ENCODE results near the gene CACNA1C. TPM values are rescaled to one million over a fixed set of nuclear protein-coding genes. Genes with fewer than 3 reads are reported as not detected.

CACNA1C gene
- total and polyA plus RNA-seq, 4 donors = 14.8 to 22.2 (median 18.3) TPM

DNA sequence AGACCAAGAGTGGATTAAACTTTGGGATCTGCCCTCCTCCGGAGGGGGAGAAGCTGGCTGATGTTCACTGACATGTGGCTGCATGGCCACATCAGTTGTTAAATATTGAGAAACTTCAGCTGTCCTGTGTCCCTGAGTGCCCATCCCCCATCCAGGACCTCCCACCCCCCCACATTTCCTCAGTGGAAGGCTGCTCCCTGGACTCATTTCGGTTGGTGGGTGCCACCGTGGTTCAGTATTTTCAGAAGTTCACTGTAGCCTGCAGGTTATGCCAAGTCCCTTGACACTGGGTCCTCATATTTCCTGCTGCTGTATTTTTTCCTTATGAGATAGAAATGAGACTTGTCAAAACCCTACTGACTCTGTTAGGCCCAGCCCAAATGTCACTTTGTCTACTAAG lies 302.4 kb downstream of the CACNA1C start:
- H3K36me3 ChIP-seq (ENCODE audit: control insufficient read depth, insufficient read depth, low read length) = no peaks in the 10 kb centered on the region
- no peak overlapping the region for H3K4me3 ChIP-seq (ENCODE audit: low read depth, low read length)
- H3K27me3 ChIP-seq (ENCODE audit: control insufficient read depth, insufficient read depth, low read length) = no peaks in the 10 kb centered on the region
- no peak for DNase-seq (ENCODE audit: low read depth in 4 of 6, low spot score in 6 of 6)
- no CpG with 5 or more reads among the region's 3 CpGs for WGBS (ENCODE audit: insufficient coverage)
- H3K9me3 ChIP-seq (ENCODE audit: control insufficient read depth, insufficient read depth, low read length) = no peaks in the 10 kb centered on the region
- H3K4me1 ChIP-seq (ENCODE audit: control insufficient read depth, insufficient read depth, low read length) = peaks cover 30% of the 10 kb centered on the region
- no peak overlapping the region for H3K27ac ChIP-seq (ENCODE audit: low read depth, low read length)

DNA sequence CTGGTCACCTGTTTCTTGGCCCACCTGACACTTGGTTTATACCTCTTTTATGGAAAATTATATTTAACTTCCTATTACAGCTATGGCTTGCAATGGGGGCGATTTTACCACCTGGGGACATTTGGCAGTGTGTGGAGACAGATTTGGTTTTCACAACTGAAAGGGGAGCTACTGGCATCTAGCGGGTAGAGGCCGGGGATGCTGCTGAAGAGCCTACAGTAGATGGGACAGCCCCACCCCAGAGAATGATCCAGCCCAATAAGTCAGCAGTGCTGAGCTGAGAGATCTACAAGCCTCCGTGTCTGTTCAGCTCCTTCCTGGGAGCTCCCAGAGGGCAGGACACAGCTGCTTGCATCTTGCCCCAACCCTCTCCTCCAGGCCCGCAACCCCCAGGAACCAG lies 302.8 kb downstream of the CACNA1C start:
- no peak for DNase-seq (ENCODE audit: low read depth in 4 of 6, low spot score in 6 of 6)
- H3K27me3 ChIP-seq (ENCODE audit: control insufficient read depth, insufficient read depth, low read length) = no peaks in the 10 kb centered on the region
- peaks cover 30% of the 10 kb centered on the region for H3K4me1 ChIP-seq (ENCODE audit: control insufficient read depth, insufficient read depth, low read length)
- whole genome bisulfite sequencing (ENCODE audit: insufficient coverage) = 79% methylated on average over 2 of the region's 5 CpGs
- no peak overlapping the region for H3K27ac ChIP-seq (ENCODE audit: low read depth, low read length)
- H3K4me3 ChIP-seq (ENCODE audit: low read depth, low read length) = no peak overlapping the region
- no peaks in the 10 kb centered on the region for H3K36me3 ChIP-seq (ENCODE audit: control insufficient read depth, insufficient read depth, low read length)
- H3K9me3 ChIP-seq (ENCODE audit: control insufficient read depth, insufficient read depth, low read length) = no peaks in the 10 kb centered on the region

DNA sequence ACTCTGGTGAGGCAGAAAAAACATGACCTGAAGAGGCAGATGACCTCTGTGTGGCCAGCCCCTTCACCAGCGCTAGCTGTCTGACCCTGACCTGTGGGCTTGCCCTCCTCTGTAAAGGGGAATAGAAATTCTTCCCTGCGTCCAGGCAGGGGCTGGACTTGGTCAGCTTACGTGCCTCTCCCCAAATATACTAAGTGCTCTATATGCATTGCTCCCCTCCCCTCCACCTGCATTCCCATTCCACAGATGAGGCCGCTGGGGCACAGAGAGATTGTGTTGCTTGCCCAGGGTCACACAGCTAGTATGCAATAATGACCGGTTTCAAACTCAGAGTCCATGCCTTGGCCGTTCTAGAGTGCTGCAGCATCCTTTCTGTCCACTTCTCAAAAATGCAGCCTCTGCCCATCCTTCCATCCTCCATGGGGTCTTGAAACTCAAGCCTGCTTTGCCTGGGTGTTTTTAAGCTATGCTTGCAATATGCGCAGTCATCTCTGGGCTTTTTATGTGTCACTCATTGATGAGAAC lies 303.9 kb downstream of the CACNA1C start:
- peaks cover 3% of the 10 kb centered on the region for H3K36me3 ChIP-seq (ENCODE audit: control insufficient read depth, insufficient read depth, low read length)
- H3K9me3 ChIP-seq (ENCODE audit: control insufficient read depth, insufficient read depth, low read length) = no peaks in the 10 kb centered on the region
- H3K4me3 ChIP-seq (ENCODE audit: low read depth, low read length) = no peak overlapping the region
- H3K4me1 ChIP-seq (ENCODE audit: control insufficient read depth, insufficient read depth, low read length) = peaks cover 30% of the 10 kb centered on the region
- H3K27me3 ChIP-seq (ENCODE audit: control insufficient read depth, insufficient read depth, low read length) = no peaks in the 10 kb centered on the region
- no peak for DNase-seq (ENCODE audit: low read depth in 4 of 6, low spot score in 6 of 6)
- no peak overlapping the region for H3K27ac ChIP-seq (ENCODE audit: low read depth, low read length)
- WGBS (ENCODE audit: insufficient coverage) = 78% methylated on average over 6 of the region's 7 CpGs

GRCh38 chr12:2358986-2359658 lies 306.3 kb downstream of the CACNA1C start:
- H3K4me1 ChIP-seq (ENCODE audit: control insufficient read depth, insufficient read depth, low read length) = peaks cover 17% of the 10 kb centered on the region
- WGBS (ENCODE audit: insufficient coverage) = 37% methylated on average over 4 of the region's 8 CpGs
- H3K27ac ChIP-seq (ENCODE audit: low read depth, low read length) = peak overlapping the region; percentile 40

GRCh38 chr12:2359725-2360629 lies 307.2 kb downstream of the CACNA1C start:
- Histone ChIP-seq H3K27ac (ENCODE audit: low read depth, low read length) (no peak overlapping the region), H3K27me3 (ENCODE audit: control insufficient read depth, insufficient read depth, low read length) (no peaks in the 10 kb centered on the region), H3K9me3 (ENCODE audit: control insufficient read depth, insufficient read depth, low read length) (no peaks in the 10 kb centered on the region), H3K4me3 (ENCODE audit: low read depth, low read length) (no peak overlapping the region), H3K36me3 (ENCODE audit: control insufficient read depth, insufficient read depth, low read length) (peaks cover 3% of the 10 kb centered on the region), H3K4me1 (ENCODE audit: control insufficient read depth, insufficient read depth, low read length) (peaks cover 8% of the 10 kb centered on the region)
- DNase-seq (ENCODE audit: low read depth in 4 of 6, low spot score in 6 of 6) = no peak
- WGBS (ENCODE audit: insufficient coverage) = 89% methylated on average over 12 of the region's 15 CpGs

More at GRCh38 chr12:2358986-2359658, 306.3 kb downstream of the CACNA1C start:
- H3K9me3 ChIP-seq (ENCODE audit: control insufficient read depth, insufficient read depth, low read length) = no peaks in the 10 kb centered on the region
- DNase-seq (ENCODE audit: low read depth in 4 of 6, low spot score in 6 of 6) = peak in 1 of 6 donors; percentile 27
- no peaks in the 10 kb centered on the region for H3K27me3 ChIP-seq (ENCODE audit: control insufficient read depth, insufficient read depth, low read length)
- H3K4me3 ChIP-seq (ENCODE audit: low read depth, low read length) = no peak overlapping the region
- peaks cover 3% of the 10 kb centered on the region for H3K36me3 ChIP-seq (ENCODE audit: control insufficient read depth, insufficient read depth, low read length)

DNA sequence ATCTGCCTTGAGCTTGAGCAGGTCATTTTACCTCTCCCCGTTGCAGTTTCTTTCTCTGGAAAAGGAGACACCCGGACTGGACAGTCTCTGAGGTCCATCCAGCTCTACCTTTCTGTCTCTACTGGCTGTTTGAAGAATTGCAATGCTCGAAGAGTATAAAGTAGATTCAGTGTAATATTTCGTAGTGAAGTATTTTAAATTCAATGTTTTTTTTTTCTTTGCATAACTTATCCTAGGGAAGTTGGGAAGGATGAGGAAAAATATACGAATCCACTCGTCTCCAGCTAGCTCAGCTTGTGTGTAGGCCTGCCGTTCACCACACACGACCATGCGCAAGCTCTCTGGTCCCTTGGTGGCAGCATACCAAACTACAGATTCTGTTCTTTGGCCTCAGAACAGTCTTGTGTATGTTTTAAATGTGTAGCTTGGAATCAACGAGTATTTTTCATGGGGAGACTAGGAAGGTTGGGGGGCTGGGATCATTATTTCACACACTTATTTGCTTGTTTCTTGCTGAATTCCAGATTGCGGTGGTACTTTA lies 307.9 kb downstream of the CACNA1C start:
- Histone ChIP-seq H3K4me3 (ENCODE audit: low read depth, low read length) (no peak overlapping the region), H3K9me3 (ENCODE audit: control insufficient read depth, insufficient read depth, low read length) (no peaks in the 10 kb centered on the region), H3K27ac (ENCODE audit: low read depth, low read length) (no peak overlapping the region), H3K4me1 (ENCODE audit: control insufficient read depth, insufficient read depth, low read length) (peaks cover 5% of the 10 kb centered on the region), H3K36me3 (ENCODE audit: control insufficient read depth, insufficient read depth, low read length) (peaks cover 3% of the 10 kb centered on the region), H3K27me3 (ENCODE audit: control insufficient read depth, insufficient read depth, low read length) (no peaks in the 10 kb centered on the region)
- 93% methylated on average over 5 of the region's 11 CpGs for WGBS (ENCODE audit: insufficient coverage)
- no peak for DNase-seq (ENCODE audit: low read depth in 4 of 6, low spot score in 6 of 6)

DNA sequence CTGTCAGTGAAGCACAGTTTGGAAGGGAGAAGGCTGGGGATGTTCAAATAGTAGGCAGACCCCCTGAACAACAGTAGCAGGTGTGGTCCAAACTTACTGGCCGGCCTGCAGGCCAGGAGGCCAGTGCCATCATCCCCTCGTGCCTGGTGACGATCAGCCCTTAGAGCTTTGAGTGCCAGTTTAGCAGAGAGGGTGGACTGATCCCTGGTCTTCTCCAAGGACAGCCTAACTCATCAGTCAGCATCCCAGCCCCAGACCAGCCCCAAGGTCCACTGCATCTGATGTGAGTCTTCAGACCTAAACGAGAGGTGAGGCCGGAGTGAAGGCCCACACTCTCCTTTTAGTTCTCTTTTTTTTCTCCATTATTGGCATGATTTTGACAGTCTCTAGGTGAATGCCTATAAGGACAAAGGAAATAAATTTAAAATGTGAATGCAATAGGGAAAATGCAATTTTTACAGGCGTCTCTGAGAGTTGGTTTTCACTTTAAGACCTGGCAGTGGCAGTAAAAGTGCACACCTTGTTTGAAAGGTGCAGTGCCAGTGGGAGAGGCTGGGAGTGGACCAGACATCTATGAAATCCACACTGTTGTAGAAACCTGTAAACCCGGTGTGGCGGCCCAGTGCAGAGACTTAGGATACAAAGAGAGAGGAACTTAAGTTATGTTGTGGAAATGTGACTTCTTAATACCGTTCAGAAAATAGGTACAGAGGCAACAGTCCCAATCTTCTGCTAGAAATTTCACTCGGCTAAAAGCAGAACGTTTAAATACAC lies 311.2 kb downstream of the CACNA1C start:
- Histone ChIP-seq H3K27me3 (ENCODE audit: control insufficient read depth, insufficient read depth, low read length) (no peaks in the 10 kb centered on the region), H3K4me3 (ENCODE audit: low read depth, low read length) (no peak overlapping the region), H3K27ac (ENCODE audit: low read depth, low read length) (no peak overlapping the region), H3K9me3 (ENCODE audit: control insufficient read depth, insufficient read depth, low read length) (no peaks in the 10 kb centered on the region), H3K4me1 (ENCODE audit: control insufficient read depth, insufficient read depth, low read length) (no peaks in the 10 kb centered on the region), H3K36me3 (ENCODE audit: control insufficient read depth, insufficient read depth, low read length) (peaks cover 3% of the 10 kb centered on the region)
- 96% methylated on average over 9 of the region's 11 CpGs for WGBS (ENCODE audit: insufficient coverage)
- no peak for DNase-seq (ENCODE audit: low read depth in 4 of 6, low spot score in 6 of 6)

DNA sequence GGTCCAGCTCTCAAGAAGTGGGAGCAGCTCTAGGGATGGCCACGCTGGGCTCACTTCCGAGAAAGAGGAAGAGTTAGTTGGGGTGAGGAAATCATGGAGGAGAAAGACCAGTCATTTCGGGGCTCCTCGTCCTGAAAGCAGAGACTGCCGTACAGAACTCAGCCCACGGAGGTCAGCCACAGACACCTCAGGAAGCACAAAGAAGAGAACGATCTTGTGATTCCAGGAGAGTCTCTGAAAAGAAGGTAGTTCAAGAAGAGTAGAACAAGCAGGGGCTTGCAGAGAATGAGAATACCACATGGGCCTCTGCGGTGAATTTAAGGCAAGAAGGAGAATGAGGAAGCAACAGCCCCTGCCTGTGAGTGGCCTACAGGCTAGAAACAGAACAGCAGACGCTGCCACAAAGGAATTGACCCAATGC lies 311.9 kb downstream of the CACNA1C start:
- no peaks in the 10 kb centered on the region for H3K4me1 ChIP-seq (ENCODE audit: control insufficient read depth, insufficient read depth, low read length)
- no peaks in the 10 kb centered on the region for H3K27me3 ChIP-seq (ENCODE audit: control insufficient read depth, insufficient read depth, low read length)
- H3K4me3 ChIP-seq (ENCODE audit: low read depth, low read length) = no peak overlapping the region
- DNase-seq (ENCODE audit: low read depth in 4 of 6, low spot score in 6 of 6) = no peak
- H3K9me3 ChIP-seq (ENCODE audit: control insufficient read depth, insufficient read depth, low read length) = no peaks in the 10 kb centered on the region
- H3K27ac ChIP-seq (ENCODE audit: low read depth, low read length) = no peak overlapping the region
- WGBS (ENCODE audit: insufficient coverage) = 78% methylated on average over 8 of the region's 9 CpGs
- peaks cover 3% of the 10 kb centered on the region for H3K36me3 ChIP-seq (ENCODE audit: control insufficient read depth, insufficient read depth, low read length)

DNA sequence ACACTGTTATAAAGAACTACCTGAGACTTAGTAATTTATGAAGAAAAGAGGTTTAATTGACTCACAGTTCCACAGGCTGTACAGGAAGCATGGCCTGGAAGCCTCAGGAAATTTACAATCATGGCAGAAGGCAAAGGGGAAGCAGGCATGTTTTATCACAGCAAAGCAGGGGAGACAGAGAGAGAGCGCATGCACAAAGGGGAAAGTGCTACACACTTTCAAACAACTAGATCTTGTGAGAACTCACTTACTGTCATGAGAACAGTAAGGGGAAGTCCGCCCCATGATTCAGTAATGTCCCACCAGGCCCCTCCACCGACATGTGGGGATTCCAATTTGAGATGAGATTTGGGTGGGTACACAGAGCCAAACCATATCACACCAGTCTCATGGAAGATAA lies 313.9 kb downstream of the CACNA1C start:
- WGBS (ENCODE audit: insufficient coverage) = no CpG with 5 or more reads among the region's 3 CpGs
- no peak for DNase-seq (ENCODE audit: low read depth in 4 of 6, low spot score in 6 of 6)
- Histone ChIP-seq H3K9me3 (ENCODE audit: control insufficient read depth, insufficient read depth, low read length) (no peaks in the 10 kb centered on the region), H3K27me3 (ENCODE audit: control insufficient read depth, insufficient read depth, low read length) (no peaks in the 10 kb centered on the region), H3K4me3 (ENCODE audit: low read depth, low read length) (no peak overlapping the region), H3K36me3 (ENCODE audit: control insufficient read depth, insufficient read depth, low read length) (no peaks in the 10 kb centered on the region), H3K4me1 (ENCODE audit: control insufficient read depth, insufficient read depth, low read length) (no peaks in the 10 kb centered on the region), H3K27ac (ENCODE audit: low read depth, low read length) (no peak overlapping the region)
